ENCODE measurements around the gene CNST.
A peak's percentile ranks its signal among the peaks of the same experiment; 100 is the strongest.
"Not testable (repeated sequence)": the region's sequence is repeated elsewhere in the genome, so short reads cannot be mapped to it uniquely, and the experiment has no call there.

The CNST gene

GRCh38 chr1:246583448-246584185 lies 17.4 kb downstream of the CNST start:
- DNase-seq (ENCODE audit: low spot score) = no peak
- TF ChIP-seq, protein P1, sequence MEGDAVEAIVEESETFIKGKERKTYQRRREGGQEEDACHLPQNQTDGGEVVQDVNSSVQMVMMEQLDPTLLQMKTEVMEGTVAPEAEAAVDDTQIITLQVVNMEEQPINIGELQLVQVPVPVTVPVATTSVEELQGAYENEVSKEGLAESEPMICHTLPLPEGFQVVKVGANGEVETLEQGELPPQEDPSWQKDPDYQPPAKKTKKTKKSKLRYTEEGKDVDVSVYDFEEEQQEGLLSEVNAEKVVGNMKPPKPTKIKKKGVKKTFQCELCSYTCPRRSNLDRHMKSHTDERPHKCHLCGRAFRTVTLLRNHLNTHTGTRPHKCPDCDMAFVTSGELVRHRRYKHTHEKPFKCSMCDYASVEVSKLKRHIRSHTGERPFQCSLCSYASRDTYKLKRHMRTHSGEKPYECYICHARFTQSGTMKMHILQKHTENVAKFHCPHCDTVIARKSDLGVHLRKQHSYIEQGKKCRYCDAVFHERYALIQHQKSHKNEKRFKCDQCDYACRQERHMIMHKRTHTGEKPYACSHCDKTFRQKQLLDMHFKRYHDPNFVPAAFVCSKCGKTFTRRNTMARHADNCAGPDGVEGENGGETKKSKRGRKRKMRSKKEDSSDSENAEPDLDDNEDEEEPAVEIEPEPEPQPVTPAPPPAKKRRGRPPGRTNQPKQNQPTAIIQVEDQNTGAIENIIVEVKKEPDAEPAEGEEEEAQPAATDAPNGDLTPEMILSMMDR (IDR thresholded peaks at IDR 0.05) = no peak
- peak overlapping the region in 1 of 2 donors; percentile 63 for H3K27ac ChIP-seq
- H3K4me3 ChIP-seq = no peak overlapping the region

DNA sequence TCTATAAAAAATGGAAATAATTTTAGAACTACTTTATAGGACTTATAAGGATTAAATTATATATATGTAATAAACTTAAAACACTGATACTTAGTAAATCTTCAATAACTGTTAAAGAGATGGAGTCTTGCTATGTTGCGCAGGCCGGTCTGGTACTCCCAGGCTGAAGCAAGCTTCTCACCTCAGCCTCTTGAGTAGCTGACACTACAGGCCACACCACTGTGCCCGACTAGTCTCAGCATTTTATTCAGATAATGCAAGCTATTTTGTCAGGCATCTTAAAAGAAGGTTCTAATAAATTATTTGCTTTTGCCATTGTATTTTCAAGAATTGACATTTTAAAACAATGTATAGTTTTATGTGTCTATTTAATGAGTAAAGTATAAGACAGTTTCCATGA lies 20.8 kb downstream of the CNST start:
- DNase-seq (ENCODE audit: low spot score) = no peak
- TF ChIP-seq, protein P1 (IDR thresholded peaks at IDR 0.05) = no peak
- peak overlapping the region; percentile 61 to 82 for H3K27ac ChIP-seq

DNA sequence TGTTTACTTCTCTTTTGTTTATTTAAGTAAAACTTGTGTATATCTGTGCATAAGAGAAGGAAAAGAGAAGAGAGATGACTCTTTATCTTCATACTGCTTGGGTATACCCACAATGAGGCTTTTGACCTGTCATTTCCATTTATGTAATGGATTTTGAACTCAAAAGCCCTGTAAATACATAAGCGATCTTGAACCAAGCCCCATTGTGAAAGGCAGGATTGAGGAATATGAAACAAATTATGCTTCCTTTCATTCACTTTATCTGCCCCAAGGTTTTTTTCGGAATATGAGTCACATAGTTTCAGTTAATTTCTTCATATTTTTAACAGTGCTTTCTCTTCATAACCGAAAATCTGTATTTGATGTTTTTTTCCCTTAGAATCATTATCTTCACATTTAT lies 21.4 kb downstream of the CNST start:
- H3K4me3 ChIP-seq = peak overlapping the region; percentile 37
- DNase-seq (ENCODE audit: low spot score) = no peak
- TF ChIP-seq, protein P1 (IDR thresholded peaks at IDR 0.05) = no peak
- H3K27ac ChIP-seq = peak overlapping the region; percentile 61 to 82

More for the DNA sequence above, 20.8 kb downstream of the CNST start:
- peak overlapping the region; percentile 37 for H3K4me3 ChIP-seq

GRCh38 chr1:246588159-246588721 lies 22.0 kb downstream of the CNST start:
- no peak for DNase-seq (ENCODE audit: low spot score)
- TF ChIP-seq, protein P1 (IDR thresholded peaks at IDR 0.05) = no peak
- H3K4me3 ChIP-seq = no peak overlapping the region

DNA sequence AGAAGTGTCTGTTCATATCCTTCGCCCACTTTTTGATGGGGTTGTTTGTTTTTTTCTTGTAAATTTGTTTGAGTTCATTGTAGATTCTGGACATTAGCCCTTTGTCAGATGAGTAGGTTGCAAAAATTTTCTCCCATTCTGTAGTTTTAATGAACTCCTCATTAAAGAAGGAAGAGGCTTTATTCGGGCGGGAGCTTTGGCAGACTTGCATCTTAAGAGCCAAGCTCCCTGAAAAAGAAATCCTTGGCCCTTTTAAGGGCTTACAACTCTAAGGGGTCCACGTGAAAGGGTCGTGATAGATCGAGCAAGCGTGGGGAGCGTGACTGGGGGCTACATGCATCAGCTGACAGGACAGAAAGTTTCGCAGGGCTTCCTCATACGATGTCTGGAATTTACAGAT lies 23.7 kb downstream of the CNST start:
- not testable (repeated sequence) for H3K4me3 ChIP-seq; DNase-seq (ENCODE audit: low spot score); H3K27ac ChIP-seq

More at GRCh38 chr1:246588159-246588721, 22.0 kb downstream of the CNST start:
- H3K27ac ChIP-seq = peak overlapping the region in 1 of 2 donors; percentile 61

DNA sequence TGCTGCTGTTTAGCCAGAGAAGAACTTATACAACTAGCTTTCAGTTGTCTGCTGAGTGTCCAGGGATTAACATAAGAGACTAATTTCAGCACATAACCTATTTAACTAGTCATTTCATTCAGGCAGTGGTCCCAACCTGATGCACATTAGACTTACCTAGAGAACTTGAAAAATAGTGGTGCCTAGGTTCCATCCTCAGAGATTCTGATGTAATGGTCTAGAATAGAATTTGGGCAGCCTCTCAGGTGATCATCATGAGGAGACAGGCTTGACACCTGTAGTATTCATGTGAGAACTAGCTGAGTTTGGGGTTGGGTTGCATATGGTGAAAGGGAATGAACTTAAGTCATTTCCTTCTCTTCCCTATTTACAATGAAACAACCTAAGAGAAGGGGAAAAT lies 24.8 kb downstream of the CNST start:
- no peak for DNase-seq (ENCODE audit: low spot score)
- Histone ChIP-seq H3K4me3 (no peak overlapping the region), H3K27ac (no peak overlapping the region)
- TF ChIP-seq, protein P1 (IDR thresholded peaks at IDR 0.05) = no peak

GRCh38 chr1:246591504-246591903 lies 25.2 kb downstream of the CNST start:
- H3K27ac ChIP-seq = no peak overlapping the region
- H3K4me3 ChIP-seq = no peak overlapping the region
- TF ChIP-seq, protein P1 (IDR thresholded peaks at IDR 0.05) = no peak
- DNase-seq (ENCODE audit: low spot score) = no peak

Data from coronary artery (tissue), 2 donors.